ENCODE data around the gene IFNA5. TPM values are rescaled to one million over a fixed set of nuclear protein-coding genes. Genes with fewer than 3 reads are reported as not detected.

IFNA5 gene
- total RNA-seq, 4 donors from 2014 or later, result 0.91 TPM; not detected in 3

- no peaks in the 10 kb centered on the region for H3K4me1 ChIP-seq
- intact Hi-C loops (cut with DNase I; ENCODE audit: low total_unique reads), result no loop called here
- TF ChIP-seq POLR2A (IDR thresholded peaks at IDR 0.05) (no peak), CTCF (IDR thresholded peaks at IDR 0.05) (no peak)
- no peaks in the 10 kb centered on the region for H3K36me3 ChIP-seq
- H3K27me3 ChIP-seq, result no peaks in the 10 kb centered on the region
- no peak overlapping the region for H3K4me3 ChIP-seq
- no peaks in the 10 kb centered on the region for H3K9me3 ChIP-seq
- DNase-seq, result no peak
- H3K27ac ChIP-seq, result no peak overlapping the region
Observed at GRCh38 chr9:21286099-21286498, 19.0 kb downstream of the IFNA5 start.

DNA sequence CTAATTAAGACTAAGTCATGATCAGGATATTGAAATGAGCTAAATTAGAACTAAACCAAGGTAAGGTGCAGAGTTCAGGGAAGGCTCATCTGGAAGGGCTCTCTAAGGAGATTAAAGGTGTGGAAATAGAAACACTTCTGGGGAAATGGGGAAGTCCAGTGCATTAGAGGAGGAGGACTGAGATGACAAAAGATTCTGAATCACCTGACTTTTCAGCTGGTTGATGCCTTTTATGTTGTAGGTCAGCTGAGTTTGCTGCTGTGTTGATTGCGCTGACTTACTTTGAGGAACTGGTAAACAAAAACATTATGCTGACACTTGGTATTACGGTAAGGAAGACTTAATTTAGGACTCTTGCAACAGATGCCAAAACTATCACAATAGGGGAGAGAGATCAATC lies 23.8 kb downstream of the IFNA5 start:
- H3K4me3 ChIP-seq, result no peak overlapping the region
- H3K36me3 ChIP-seq, result no peaks in the 10 kb centered on the region
- no peaks in the 10 kb centered on the region for H3K4me1 ChIP-seq
- no peaks in the 10 kb centered on the region for H3K9me3 ChIP-seq
- DNase-seq, result no peak
- H3K27ac ChIP-seq, result no peak overlapping the region
- peaks cover 0 to 7% of the 10 kb centered on the region in 2 donors for H3K27me3 ChIP-seq
- TF ChIP-seq CTCF (IDR thresholded peaks at IDR 0.05), result no peak
- TF ChIP-seq POLR2A (IDR thresholded peaks at IDR 0.05), result no peak
- intact Hi-C loops (cut with DNase I; ENCODE audit: low total_unique reads), result no loop called here

- H3K4me1 ChIP-seq, result no peaks in the 10 kb centered on the region
- no peak for TF ChIP-seq POLR2A (IDR thresholded peaks at IDR 0.05)
Observed at GRCh38 chr9:21268347-21268657, 36.8 kb downstream of the IFNA5 start.

GRCh38 chr9:21267485-21268346 lies 37.4 kb downstream of the IFNA5 start:
- Histone ChIP-seq H3K36me3 (no peaks in the 10 kb centered on the region), H3K27ac (no peak overlapping the region), H3K27me3 (no peaks in the 10 kb centered on the region), H3K4me1 (no peaks in the 10 kb centered on the region), H3K9me3 (no peaks in the 10 kb centered on the region), H3K4me3 (no peak overlapping the region)
- no peak for DNase-seq
- intact Hi-C loops (cut with DNase I; ENCODE audit: low total_unique reads), result no loop called here
- TF ChIP-seq CTCF (IDR thresholded peaks at IDR 0.05), result no peak
- no peak for TF ChIP-seq POLR2A (IDR thresholded peaks at IDR 0.05)

More at GRCh38 chr9:21268347-21268657, 36.8 kb downstream of the IFNA5 start:
- H3K9me3 ChIP-seq, result no peaks in the 10 kb centered on the region
- H3K36me3 ChIP-seq, result no peaks in the 10 kb centered on the region
- no peaks in the 10 kb centered on the region for H3K27me3 ChIP-seq
- no peak overlapping the region for H3K27ac ChIP-seq
- no peak for DNase-seq
- H3K4me3 ChIP-seq, result no peak overlapping the region
- intact Hi-C loops (cut with DNase I; ENCODE audit: low total_unique reads), result no loop called here

- Histone ChIP-seq H3K36me3 (no peaks in the 10 kb centered on the region), H3K9me3 (no peaks in the 10 kb centered on the region), H3K4me3 (no peak overlapping the region), H3K27ac (no peak overlapping the region), H3K4me1 (no peaks in the 10 kb centered on the region), H3K27me3 (no peaks in the 10 kb centered on the region)
- intact Hi-C loops (cut with DNase I; ENCODE audit: low total_unique reads), result no loop called here
- TF ChIP-seq CTCF (IDR thresholded peaks at IDR 0.05) (no peak), POLR2A (IDR thresholded peaks at IDR 0.05) (no peak)
- no peak for DNase-seq
Observed at GRCh38 chr9:21266733-21267484, 38.2 kb downstream of the IFNA5 start.

Measured in uterus (tissue), 4 donors.